Embryonic facial prominence (tissue), 1 donor: ENCODE results near the gene KCNJ13.
"Not testable (repeated sequence)": the region's sequence is repeated elsewhere in the genome, so short reads cannot be mapped to it uniquely, and the experiment has no call there.

ENCODE experiments used
- DNase-seq: peaks from one replicate; pipeline ENCODE4 v3.0.0-alpha.2; 2016; ENCODE audit errors: extremely low spot score

KCNJ13 gene

DNA sequence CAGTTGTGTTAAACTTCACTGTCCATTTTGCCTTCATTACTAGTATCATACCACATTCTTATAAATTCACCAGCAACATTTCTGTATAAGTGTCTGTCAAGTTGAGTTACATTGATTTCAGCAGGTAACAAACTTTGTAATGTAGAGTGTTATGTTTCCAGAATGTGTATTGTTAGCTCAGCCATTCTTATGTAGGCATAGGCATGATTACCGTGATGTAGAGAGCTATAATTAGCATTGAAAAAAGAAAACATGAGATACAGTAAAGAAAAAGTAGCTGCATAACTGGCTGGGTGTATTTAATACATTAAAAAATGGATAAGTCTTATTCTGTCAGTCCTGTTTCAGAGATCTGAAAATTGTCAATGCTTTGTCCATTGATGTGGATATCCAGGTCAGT is 8.5 kb downstream of the KCNJ13 start:
- DNase-seq: no peak

GRCh38 chr2:232761301-232761907 is 15.0 kb downstream of the KCNJ13 start:
- DNase-seq: no peak

DNA sequence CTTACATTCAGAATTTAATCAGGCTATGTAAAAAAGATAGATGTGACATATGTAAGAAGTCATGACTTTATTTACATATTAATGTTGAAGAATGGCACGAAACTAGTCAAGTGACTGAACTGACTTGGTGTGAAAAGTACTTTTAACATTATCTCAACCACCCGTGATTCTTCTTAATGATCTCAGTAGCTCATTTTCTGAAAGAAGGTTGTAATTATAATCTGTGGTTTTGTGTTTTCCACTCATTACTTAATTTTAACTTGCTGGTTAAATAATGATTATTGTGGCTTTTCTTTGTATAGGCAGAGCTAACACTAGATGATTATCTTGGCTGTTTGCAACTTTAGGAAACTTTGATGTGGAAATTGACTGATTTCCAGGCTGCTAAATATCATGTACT is 18.5 kb downstream of the KCNJ13 start:
- no peak for DNase-seq

GRCh38 chr2:232750135-232750671 is 26.2 kb downstream of the KCNJ13 start:
- no peak for DNase-seq

- no peak for DNase-seq
These were observed 27.0 kb downstream of the KCNJ13 start for GRCh38 chr2:232749331-232749730.

DNA sequence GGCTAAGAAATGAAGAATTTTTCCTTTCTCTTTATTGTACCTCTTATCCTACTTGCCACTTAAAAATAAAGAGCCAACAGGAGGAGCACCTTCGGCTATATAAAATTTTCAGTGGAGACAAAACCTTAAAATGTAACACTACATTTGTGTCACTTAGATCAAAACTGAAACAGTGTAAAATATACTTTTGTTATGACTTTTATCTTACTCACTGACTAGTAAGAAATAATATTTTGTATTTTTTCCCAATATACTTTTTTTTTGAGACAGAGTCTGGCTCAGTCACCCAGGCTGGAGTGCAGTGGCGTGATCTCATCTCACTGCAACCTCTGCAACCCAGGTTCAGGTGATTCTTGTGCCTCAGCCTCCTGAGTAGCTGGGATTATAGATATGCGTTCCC is 28.3 kb downstream of the KCNJ13 start:
- DNase-seq: no peak

DNA sequence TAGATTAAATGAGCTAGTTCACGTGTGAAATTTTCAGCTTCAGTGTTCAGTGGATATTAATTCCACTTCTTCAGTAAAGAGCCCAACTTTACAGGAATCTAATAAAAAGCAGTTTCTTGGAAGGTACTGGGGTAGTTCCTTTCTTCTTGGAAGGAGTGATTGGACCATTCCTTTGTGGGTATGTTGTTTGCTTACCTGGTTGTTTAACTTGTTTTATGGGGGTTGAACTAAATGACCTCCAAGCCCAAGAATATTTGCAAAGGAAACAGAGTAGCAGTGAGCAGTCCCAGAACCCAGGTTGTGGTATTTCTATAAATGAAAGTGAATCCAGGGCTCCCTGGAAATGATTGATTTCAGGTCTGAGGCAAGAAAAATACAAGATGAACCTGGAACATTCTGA is 31.4 kb downstream of the KCNJ13 start:
- no peak for DNase-seq

DNA sequence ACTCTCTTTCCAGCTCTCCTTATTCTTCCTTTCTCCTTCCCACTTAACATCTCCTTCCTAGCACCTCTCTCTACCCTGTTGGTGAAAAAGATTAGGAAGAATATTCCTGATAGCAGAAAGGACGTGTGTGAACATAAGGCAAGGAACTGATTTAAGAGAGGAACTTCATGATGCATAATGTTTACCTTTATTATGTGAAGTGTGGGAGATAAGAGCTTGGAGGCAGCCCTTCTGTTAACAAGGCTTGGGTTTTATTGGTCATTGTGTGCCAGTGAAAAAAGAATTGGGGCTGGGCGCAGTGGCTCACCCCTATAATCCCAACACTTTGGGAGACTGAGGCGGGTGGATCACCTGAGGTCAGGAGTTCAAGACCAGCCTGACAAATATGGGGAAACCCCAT is 34.4 kb downstream of the KCNJ13 start:
- no peak for DNase-seq

GRCh38 chr2:232741294-232741693 is 35.1 kb downstream of the KCNJ13 start:
- no peak for DNase-seq

- DNase-seq: no peak
These were observed 44.9 kb downstream of the KCNJ13 start for GRCh38 chr2:232731470-232731869.

DNA sequence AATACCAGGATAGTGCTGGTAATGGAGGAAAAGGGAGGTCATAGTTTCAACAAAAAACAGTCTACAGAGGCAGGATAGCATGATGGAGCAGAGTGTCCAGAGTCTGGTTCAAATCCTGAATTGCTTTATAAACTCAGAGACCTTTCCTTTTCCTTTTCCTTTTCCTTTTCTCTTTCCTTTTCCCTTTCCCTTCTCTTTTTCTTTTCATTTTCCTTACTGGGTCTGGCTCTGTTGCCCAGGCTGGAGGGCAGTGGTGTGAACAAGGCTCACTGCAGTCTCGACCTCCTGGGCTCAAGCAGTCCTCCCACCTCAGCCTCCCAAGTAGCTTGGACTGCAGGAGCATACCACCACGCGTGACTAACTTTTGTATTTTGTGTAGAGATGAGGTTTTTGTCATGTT is 47.6 kb downstream of the KCNJ13 start:
- no peak for DNase-seq

GRCh38 chr2:232723027-232723426 is 53.3 kb downstream of the KCNJ13 start:
- no peak for DNase-seq

GRCh38 chr2:232721882-232722281 is 54.5 kb downstream of the KCNJ13 start:
- DNase-seq: no peak

DNA sequence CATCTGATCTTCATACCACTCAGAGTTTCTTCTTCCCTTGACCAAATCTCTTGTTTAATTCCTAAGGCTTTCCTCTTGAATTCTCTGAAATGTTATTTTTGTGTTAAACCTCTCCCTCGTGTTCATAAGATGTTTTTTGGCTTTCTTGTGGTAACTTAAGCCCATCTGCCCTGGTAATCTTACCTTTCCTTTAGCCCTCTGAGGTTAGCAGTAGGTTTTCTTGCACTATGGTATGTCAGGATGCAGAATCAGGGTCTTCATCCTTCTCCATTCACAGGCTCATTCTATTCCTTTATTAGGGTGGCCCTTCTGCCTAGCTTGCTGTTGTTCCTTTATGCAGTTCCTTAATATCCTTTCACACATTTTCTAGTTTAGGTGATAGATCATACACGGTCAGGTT is 55.1 kb downstream of the KCNJ13 start:
- no peak for DNase-seq

DNA sequence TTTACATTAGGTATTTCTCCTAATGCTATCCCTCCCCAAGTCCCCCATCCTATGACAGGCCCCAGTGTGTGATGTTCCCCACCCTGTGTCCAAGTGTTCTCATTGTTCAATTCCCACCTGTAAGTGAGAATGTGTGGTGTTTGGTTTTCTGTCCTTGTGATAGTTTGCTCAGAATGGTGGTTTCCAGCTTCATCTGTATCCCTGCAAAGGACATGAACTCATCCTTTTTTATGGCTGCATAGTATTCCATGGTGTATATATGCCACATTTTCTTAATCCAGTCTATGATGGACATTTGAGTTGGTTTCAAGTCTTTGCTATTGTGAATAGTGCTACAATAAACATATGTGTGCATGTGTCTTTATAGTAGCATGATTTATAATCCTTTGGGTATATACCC is 56.3 kb downstream of the KCNJ13 start:
- not testable (repeated sequence) for DNase-seq
